Fibroblast of pulmonary artery (primary cell): ENCODE results near the gene UGCG.

ENCODE experiments used
- DNase-seq: peaks from one replicate; pipeline ENCODE4 v3.0.0-alpha.2; 2010; ENCODE audit warnings: low read depth
- H3K4me3 ChIP-seq: replicated peaks from 2 replicates; pipeline ENCODE4 v1.5.1; 2011; ENCODE audit warnings: low read depth, mild to moderate bottlenecking, control low read depth, low read length, moderate library complexity
- TF ChIP-seq, protein P1 (sequence below): IDR thresholded peaks from 2 replicates; pipeline ENCODE4 v1.5.1; 2011; ENCODE audit warnings: mild to moderate bottlenecking, control low read depth, low read length, inconsistent platforms; ENCODE audit errors: missing control alignments

UGCG gene

DNA sequence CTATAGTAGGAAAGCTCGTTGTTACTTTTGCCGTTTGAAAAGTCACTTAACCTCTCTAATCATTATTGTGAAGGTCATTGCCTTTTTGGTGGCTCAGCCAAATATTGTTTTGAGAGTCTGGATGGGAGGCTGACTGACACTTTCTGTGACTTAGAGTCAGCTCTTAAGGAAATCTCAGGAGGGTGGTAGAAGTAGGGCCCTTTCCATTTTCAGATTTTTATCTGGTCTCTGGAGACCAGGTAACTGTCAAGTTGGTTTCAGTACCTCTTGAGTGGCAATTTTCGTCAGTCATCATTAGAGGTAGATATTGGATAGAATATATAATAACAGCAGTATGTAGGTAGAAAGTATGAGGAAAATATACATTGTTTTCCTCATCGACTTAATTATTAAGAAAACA, 23.3 kb downstream of the UGCG start:
- DNase-seq, result no peak
- TF ChIP-seq, protein P1, sequence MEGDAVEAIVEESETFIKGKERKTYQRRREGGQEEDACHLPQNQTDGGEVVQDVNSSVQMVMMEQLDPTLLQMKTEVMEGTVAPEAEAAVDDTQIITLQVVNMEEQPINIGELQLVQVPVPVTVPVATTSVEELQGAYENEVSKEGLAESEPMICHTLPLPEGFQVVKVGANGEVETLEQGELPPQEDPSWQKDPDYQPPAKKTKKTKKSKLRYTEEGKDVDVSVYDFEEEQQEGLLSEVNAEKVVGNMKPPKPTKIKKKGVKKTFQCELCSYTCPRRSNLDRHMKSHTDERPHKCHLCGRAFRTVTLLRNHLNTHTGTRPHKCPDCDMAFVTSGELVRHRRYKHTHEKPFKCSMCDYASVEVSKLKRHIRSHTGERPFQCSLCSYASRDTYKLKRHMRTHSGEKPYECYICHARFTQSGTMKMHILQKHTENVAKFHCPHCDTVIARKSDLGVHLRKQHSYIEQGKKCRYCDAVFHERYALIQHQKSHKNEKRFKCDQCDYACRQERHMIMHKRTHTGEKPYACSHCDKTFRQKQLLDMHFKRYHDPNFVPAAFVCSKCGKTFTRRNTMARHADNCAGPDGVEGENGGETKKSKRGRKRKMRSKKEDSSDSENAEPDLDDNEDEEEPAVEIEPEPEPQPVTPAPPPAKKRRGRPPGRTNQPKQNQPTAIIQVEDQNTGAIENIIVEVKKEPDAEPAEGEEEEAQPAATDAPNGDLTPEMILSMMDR, result no peak

DNA sequence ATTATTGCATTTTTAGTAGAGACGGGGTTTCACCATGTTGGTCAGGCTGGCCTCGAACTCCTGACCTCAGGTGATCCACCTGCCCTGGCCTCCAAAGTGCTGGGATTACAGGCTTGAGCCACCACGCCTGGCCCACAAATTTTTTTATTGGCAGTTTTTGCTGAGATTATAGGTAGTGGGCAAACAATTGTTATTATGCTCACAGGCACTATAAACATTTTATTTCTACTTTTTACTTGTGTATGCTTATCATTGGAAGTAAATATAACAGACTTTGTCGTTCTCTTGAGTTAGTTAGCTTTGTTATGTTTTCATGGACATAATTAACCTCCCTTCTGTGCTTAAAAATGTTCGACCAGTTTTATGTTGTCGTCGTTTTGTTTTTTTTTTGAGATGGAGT, 23.9 kb downstream of the UGCG start:
- H3K4me3 ChIP-seq, result no peak overlapping the region
- no peak for DNase-seq
- TF ChIP-seq, protein P1, result no peak

More for the DNA sequence above, 23.3 kb downstream of the UGCG start:
- H3K4me3 ChIP-seq, result no peak overlapping the region

DNA sequence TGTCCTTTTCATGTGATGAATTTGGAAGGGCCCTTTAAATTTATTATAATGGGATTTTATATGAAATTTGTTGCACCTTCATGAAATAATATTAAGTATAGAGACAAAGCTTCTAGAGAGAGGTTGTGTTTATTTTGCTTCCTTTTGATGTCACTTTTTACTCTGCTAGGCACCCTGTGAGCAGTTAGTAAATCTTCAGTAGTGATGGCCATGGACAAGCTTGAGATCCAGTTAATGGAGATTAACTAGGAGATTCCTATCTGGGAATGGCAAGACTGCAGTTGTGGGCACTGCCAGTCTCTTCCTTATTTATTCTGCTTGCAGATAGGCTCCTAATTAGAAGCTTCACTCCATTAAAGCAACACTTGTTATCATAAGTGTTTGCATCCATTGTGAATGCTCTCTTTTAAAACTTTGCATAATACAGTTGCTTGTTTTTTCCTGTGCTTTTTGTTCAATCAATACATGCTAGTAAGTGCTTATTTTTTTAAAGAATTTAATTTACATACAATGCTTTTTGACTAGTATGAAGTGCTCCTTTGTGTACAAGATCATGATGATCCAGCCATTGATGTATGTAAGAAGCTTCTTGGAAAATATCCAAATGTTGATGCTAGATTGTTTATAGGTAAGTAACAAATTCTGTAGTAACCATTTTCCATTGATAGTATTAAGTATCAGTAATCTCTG, 25.9 kb downstream of the UGCG start:
- TF ChIP-seq, protein P1, result no peak
- no peak for DNase-seq
- no peak overlapping the region for H3K4me3 ChIP-seq

DNA sequence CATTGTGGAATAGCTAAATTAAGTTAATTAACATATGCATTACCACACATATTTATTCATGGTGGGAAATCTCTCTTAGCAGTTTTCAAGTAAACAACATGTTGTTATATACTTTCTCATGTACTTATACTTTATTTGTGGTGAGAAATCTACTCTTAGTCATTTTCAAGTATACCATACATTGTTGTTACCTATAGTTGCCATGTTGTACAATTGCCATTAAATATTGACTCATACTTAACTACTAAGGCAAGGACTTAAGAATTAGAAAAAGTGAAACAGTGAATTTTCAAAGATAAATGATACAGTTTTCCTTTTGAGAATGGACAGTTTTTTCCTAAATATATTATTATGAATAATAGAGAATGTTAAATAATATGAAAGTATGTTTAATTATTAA, 27.7 kb downstream of the UGCG start:
- TF ChIP-seq, protein P1, result no peak
- DNase-seq, result no peak
- H3K4me3 ChIP-seq, result no peak overlapping the region

DNA sequence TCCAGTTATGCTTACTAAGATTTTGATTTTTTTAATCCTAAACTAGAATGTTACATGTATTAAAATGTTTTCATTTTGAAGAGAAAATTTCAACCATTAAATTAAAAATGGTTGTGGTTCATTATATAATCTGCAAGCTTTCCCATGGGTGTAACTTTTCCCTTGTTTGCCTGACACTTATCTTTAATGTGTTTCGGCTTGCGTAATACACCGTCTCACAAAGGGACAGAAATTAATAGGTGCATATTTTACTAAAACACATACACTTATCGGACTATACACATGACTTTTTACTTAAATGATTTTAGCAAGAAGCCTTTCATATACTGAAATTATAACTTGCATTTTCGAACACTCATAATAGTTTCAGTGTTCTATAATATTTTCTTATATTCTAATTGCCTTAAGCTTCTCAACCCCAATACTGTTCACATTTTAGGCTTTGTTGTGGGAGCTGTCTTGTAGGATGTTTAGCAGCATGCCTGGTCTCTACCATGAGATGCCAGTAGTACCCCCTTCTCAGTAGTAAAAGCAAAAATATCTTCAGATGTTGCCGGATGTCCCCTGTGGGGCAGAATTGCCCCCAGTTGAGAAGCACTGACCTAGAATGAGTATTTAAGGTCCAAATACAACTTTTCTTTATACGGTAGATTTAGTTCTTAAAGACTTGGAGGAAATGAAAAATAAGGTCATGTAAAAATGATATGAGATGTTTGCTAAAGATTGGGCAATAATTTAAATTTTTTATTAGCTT, 28.6 kb downstream of the UGCG start:
- TF ChIP-seq, protein P1, result no peak
- H3K4me3 ChIP-seq, result no peak overlapping the region
- no peak for DNase-seq

DNA sequence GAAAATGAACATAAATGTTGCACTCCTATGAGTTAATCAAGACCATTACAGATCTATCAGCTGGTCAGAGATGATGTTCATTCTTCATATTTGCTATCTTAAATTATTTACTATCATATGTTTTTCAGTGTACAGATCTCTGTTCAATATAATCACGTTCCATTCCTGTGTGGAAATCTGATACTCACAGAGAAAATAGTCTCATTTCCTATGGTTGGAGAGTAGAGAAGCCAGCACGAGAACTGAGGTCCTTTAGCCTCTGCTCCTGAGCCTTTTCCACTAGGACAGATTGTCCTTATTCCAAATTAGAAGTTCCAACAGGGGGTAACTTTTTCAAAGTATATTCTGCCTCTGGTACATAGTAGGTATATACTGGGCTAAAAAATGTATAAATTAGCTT, 29.2 kb downstream of the UGCG start:
- TF ChIP-seq, protein P1, result no peak
- no peak overlapping the region for H3K4me3 ChIP-seq
- DNase-seq, result no peak

DNA sequence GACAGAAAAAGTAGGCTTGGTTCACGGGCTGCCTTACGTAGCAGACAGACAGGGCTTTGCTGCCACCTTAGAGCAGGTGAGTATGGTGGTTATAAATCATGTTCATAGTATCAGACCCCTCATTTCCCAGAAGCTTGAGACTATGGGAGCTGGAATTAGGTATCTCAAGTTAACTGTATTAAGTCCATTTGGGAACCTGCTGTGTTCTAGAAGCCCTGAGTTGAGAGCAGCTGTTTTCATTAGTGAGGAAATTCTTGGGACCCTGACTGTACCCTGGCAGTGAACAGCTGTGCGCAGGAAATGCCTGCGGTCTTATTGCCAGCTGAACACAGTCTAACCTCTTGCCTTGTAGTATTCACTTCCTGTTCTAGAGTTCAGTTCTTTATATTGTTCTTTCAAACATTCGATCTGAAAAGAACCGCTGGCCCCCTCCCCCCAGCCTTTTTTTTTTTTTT, 29.8 kb downstream of the UGCG start:
- no peak overlapping the region for H3K4me3 ChIP-seq
- TF ChIP-seq, protein P1, result no peak
- peak; percentile 88 for DNase-seq
